Fibroblast of villous mesenchyme (primary cell): ENCODE measurements around the gene MICAL1. TPM values are rescaled to one million over a fixed set of nuclear protein-coding genes. Genes with fewer than 3 reads are reported as not detected.

Experiments used
- DNase-seq: peaks from one replicate; pipeline ENCODE4 v3.0.0-alpha.2; 2010; ENCODE audit warnings: low read depth
- H3K4me3 ChIP-seq: 2 replicates; pipeline ENCODE4 v1.5.1; 2011; ENCODE audit warnings: low read depth, mild to moderate bottlenecking, low read length
- total RNA-seq: library from RNA; depleted of rRNA; stranded (reverse); fragments of >200 nt; gene quantifications from 2 replicates; pipeline ENCODE4 v1.2.3, GENCODE V29; 2012
- TF ChIP-seq, protein P1 (sequence below): IDR thresholded peaks from 2 replicates; pipeline ENCODE4 v1.5.1; 2012; ENCODE audit warnings: low read depth, mild to moderate bottlenecking, low read length; ENCODE audit not compliant: insufficient read depth

The MICAL1 gene
- total RNA-seq, 1 donor, result 55.3 TPM

DNA sequence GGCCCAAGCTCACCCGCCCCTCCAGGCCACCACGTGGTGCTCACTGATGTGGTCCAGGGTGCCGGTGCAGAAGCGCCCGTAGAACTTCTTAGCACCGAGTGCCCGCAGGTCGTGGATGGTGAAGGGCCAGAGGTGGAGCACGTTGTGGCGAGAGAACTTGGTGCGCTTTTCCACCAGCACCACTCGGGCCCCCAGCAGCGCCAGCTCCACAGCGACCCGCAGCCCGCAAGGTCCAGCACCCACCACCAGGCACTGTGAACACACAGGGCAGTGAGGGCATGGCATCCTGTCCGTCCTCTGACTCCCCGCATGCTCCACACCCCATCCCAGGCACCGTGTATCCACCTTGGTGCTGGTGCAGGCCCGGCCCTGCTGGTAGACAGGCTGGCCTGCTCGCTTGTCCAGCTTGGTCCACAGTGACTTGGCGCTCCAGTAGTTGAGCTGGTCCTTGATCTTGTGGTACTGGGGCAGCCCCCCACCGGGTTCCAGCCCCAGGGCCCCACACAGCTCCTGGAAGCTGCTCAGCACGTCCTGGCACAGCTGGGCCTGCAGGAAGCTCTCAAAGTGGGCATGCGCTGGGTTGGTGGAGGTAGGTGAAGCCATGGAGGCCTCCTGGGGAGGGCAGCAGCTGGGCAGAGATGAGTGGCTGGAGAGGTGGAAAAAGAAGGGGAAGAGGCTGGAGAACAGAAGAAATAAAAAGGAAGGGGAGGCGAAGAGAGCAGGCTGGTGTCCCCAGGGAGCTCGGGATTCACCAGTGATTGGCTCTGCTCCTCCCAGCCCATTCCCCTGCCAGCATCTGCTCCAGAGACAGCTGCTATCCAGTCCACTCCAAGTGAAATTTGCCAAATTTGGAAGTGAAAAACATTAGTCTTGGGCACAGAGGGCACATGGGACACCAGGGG, 1.7 kb downstream of the MICAL1 start:
- peak overlapping the region; percentile 91 for H3K4me3 ChIP-seq
- DNase-seq, result no peak

DNA sequence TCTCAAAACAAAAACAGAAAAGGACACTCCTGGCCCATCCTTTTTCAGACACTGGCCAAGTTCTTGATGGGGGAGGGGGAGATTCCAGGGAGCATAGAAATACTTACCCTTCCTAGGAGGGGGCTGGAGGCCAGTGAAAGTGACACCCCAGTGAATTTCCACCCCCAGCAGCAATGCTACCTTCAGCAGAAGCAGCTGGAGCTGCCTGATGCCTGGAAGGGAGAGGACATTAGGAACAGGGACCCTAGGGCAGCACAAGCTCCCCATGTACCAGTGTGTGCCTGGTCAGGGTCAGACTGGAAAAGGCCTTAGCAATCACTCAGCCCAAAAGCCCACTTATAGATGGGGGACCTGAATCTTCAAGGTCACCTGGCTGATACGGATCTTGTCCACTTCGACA, 2.4 kb downstream of the MICAL1 start:
- no peak for DNase-seq
- TF ChIP-seq, protein P1, sequence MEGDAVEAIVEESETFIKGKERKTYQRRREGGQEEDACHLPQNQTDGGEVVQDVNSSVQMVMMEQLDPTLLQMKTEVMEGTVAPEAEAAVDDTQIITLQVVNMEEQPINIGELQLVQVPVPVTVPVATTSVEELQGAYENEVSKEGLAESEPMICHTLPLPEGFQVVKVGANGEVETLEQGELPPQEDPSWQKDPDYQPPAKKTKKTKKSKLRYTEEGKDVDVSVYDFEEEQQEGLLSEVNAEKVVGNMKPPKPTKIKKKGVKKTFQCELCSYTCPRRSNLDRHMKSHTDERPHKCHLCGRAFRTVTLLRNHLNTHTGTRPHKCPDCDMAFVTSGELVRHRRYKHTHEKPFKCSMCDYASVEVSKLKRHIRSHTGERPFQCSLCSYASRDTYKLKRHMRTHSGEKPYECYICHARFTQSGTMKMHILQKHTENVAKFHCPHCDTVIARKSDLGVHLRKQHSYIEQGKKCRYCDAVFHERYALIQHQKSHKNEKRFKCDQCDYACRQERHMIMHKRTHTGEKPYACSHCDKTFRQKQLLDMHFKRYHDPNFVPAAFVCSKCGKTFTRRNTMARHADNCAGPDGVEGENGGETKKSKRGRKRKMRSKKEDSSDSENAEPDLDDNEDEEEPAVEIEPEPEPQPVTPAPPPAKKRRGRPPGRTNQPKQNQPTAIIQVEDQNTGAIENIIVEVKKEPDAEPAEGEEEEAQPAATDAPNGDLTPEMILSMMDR, result no peak

More for the DNA sequence above, 1.7 kb downstream of the MICAL1 start:
- TF ChIP-seq, protein P1, result no peak

DNA sequence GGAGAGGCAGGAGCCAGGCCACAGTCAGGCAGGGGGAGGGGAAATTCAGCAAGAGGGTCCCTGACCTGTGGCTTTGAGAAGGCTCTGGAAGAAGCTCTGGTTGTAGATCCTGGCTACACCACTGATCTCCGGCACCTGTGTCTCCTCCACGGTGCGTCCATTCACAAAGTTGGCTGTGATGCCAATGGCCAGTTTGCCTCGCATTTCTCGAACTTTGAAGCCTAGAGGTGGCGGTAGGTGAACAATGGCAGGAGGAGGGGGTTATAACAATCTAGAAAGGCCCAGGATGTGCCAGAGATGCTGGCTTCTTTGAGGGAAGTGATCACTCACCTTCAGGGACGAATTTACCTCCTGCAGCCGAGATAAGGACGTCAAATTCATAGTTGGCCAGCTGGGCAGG, 3.4 kb downstream of the MICAL1 start:
- no peak overlapping the region for H3K4me3 ChIP-seq
- no peak for DNase-seq
- TF ChIP-seq, protein P1, result no peak

More for the DNA sequence above, 2.4 kb downstream of the MICAL1 start:
- H3K4me3 ChIP-seq, result no peak overlapping the region

DNA sequence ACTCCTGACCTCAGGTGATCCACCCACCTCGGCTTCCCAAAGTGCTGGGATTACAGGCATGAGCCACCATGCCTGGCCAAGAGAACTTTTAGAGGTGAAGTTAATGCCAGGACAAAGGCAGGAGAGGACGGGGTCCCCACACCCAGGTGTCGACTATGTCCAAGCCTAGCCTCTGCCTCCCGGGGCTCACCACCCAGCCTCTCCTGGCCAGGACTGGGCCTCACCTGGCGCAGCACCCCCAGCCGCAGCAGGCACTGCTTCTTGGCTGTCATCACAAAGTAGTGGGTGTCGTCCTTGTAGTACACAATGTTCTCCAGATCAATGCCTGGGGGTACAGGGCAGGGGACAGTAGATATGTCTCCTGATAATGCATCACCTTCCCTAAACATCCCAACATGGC, 4.2 kb downstream of the MICAL1 start:
- no peak overlapping the region for H3K4me3 ChIP-seq
- TF ChIP-seq, protein P1, result no peak
- DNase-seq, result no peak

DNA sequence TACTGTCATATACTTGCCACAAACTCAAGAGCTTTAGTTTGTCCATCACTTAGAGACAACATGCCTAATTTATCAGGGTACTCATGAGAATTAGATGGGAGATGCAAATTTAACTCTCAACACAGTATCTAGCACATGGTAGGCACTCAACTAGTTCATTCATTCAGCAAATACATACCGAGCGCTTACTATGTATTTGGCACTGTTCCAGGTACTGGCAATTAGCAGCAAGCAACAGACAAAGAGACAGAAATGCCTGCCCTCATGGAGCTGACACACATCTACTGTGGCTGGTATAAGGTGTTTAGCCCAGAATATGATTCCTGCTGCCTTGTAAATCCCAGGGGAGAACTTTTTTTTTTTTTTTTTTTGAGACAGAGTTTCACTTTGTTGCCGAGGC, 4.8 kb downstream of the MICAL1 start:
- no peak for DNase-seq
- no peak overlapping the region for H3K4me3 ChIP-seq
- TF ChIP-seq, protein P1, result no peak

DNA sequence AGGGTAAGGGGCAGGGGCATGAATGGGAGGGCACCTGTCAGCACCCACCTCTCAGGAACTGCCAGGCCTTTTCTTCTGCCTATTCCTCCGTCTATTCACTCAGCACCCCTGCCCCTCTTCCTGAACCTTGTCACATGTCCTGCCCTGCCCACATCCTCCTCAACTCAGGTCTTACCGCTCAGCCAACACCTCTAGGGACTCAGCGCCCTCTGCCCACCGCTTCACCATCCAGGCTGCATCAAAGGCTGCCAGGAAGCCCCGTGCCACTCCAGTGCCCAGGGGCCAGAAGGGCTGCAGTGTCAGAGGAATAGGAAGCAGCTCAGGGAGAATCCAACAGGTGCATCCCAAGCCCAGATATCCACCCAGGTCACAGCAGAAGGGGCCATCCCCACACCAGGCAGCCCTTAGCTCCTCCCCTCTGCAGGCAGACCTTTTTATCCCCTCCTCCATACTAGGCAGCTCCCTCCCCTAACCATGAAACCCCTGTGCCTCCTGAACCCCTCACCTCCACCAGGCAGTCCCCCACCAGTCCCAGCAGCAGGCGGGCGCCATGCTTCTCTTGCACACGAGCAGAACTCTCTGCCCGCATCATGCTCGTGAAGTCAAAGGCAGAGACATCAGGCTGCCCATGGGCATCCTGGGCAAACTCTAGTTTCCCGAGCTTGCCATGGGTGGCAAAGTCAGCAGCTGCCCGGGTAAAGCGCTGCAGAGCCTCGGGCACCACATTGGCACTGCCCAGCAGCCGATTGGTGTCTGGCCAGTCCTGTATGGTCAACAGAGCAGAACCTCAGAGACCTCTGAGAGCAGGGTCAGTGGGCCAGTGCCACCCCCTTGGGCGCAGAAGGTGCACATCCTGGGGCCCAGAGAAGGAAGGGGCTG, 5.5 kb downstream of the MICAL1 start:
- no peak overlapping the region for H3K4me3 ChIP-seq
- TF ChIP-seq, protein P1, result no peak
- no peak for DNase-seq
